Inferior parietal cortex (tissue), 1 donor: ENCODE data around the gene SNX10.

ENCODE experiments used
- DNase-seq: peaks from one replicate; pipeline ENCODE4 v3.0.0-alpha.2; 2016; ENCODE audit errors: extremely low spot score

The SNX10 gene

DNA sequence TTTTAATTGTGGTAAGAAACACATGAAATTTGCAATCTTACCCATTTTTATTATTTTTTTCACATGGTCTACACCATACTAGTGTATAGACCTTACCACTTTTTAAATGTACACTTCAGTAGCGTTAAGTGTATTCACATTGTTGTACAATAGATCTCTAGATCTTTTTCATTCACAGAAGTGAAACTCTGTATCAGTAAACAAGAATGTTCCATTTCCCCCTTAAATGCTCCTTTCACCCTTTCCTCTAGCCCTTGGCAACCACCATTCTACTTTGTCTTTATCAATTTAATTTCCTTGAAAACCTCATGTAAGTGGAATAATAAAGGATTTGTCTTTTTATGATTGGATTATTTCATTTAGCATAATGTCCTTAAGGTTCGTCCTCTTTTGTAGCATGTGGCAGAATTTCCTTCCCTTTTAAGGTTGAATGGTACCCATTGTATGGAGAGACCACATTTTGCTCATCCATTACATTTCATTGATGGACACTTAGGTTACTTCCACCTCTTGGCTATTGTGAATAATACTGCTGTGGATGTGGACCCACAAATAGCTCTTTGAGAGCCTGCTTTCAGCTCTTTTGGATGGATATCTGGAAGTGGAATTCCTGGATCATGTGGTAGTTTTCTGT lies 45.7 kb downstream of the SNX10 start:
- no peak for DNase-seq

DNA sequence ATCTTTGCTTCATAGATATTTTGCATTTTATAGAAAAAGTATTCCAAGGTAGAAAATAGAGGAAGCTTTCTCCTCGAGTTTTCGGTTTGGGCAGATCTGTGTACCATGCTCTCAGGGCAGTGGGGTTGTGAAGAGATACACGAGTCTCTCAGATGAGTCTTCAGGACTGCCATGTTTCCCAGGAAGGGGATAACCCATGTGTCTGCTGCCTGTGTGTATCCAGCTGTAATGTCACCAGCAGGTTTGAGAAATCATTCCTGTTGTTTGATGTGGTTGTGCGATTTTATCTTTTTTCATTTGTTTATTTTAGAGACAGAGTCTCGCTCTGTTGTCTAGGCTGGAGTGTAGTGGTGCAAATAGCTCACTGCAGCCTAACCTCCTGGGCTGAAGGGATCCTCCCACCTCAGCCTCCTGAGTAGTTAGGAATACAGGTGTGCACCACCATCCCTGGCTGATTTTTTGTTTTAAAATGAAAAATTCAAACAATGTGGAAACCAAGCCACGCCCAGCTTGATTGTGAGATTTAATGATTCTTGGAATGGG lies 48.9 kb downstream of the SNX10 start:
- no peak for DNase-seq

DNA sequence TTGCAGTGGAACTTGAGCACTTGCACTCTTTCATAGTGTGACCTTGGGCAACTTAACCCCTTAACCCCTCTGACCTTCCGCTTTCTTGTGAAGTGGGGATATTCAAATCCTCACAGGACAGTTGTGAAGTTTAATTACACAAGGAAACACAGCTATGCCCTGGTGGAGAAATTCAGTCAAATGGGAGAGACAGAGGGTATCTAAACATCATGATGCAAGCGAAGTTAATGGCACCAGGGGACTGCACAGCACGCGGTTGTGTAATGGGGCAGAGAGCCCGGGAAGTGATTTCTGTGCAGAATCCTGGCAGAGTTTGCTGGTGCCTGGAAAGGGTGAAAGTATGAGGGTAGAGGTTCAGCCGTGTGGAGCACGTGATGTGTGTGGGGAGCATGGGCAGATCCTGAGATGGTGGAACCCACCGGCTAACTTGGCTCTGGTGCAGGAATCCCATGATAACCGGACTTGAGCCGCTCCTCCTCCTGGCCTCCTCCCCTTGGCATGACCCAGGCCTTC lies 51.7 kb downstream of the SNX10 start:
- DNase-seq, result no peak

DNA sequence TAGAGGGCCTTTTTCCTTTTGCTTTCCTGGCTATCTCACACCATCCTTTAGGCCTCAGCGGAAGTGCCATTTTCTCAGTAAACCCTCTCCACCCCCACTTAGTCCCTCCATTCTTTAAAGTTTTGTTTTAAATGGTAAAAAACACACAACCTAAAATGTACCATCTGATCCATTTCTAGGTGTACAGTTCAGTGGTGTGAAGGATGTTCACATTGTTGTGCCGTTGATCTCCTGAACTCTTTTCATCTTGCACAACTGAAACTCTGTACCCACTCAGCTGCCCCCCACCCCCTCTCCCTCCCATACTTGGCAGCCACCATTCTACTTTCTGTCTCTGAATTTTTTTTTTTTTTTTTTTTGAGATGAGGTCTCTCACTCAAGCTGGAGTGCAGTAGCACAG lies 52.2 kb downstream of the SNX10 start:
- DNase-seq, result no peak

DNA sequence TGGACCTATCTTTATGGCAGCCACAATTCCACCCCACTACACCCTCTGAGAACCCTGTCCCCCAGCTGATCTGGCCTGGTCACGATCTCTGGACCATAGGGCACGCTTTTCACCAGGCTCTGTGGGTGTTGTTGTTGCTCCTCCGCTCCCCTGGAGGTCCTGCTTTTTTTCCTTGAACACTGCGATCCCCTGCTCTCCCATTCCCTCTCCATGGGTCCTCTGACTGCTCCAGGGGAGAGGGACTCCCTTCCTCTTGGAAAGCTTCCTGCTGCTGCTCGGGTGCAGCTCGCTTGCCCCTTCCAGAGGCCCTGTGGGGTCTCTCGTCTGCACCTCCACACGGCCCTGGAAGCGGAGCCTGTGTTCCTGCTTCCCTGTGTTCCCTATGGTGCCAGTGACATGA lies 53.5 kb downstream of the SNX10 start:
- DNase-seq, result no peak

DNA sequence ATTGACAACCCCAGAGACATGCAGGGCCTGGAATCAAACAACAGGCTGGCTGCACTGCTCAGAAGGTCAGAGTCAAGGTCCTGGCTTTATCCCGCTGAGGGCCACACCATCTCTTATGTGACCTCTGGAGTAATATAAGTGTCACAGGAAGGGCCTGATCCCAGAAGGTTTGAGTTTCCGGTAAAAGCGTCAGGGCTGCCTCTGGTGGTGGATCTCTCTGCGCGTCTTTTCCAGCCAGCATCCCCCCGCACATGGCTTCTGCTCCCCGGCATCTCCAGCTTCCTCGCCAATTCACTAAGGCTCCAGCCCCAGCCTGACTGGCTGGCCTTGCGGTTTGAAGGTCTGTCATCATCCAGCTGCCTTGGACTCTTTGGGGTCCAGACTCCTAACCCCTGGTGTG lies 54.2 kb downstream of the SNX10 start:
- DNase-seq, result no peak

DNA sequence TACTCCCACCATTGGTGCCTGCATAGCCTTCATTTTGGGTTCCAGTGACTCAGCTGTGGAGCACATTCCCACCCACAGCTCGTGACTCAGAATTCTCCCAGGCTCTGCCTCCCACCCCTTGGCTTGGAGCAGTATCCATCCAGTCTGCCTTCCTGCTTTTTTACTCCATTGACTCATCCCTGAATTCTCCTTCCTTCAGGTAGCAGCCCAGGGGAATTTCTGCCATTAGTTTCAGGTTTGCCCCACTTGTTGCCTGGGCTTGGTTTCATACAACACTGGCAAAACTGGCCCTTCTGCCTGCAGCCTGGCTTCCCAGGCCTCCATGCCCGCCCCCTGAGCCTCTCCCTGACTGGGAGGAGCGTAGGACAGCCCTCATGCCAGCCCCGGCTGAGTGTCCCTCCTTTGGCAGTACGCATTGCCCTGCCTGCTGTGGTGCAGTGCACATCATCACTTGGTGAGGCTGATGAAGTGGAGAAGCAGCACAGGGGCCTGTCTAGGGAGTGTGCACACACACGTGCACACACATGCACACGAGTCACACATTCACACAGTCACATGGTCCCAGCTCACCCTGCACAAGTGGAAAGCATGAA lies 55.0 kb downstream of the SNX10 start:
- DNase-seq, result no peak

DNA sequence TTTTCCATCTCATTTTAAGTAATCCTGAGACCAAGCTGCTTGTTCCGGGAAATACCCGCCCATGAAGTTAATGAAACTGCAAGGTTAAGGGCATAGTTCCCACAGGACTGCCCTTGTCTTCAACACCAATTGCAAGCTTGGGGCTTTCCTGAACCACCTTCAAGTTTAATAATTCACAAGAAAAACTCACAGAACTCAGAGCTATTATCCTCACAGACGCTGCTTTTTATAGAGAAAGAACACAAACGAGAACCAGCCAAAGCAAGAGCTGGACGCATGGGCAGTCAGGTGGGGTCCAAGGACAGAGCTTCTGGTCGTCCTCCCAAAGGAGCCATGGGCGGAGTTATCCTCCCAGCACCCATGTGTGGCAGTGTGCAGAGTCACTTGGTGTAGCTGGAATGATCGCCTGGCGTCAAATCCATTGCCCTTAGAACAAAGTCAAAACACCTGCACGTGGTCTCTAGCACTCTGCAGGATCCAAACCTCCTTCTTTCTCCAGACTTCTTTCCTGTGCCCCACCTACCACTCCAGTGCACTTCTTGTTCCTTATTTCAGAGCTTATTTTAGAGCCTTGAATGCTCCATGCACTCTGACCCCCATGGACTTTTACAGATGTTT lies 56.7 kb downstream of the SNX10 start:
- no peak for DNase-seq

DNA sequence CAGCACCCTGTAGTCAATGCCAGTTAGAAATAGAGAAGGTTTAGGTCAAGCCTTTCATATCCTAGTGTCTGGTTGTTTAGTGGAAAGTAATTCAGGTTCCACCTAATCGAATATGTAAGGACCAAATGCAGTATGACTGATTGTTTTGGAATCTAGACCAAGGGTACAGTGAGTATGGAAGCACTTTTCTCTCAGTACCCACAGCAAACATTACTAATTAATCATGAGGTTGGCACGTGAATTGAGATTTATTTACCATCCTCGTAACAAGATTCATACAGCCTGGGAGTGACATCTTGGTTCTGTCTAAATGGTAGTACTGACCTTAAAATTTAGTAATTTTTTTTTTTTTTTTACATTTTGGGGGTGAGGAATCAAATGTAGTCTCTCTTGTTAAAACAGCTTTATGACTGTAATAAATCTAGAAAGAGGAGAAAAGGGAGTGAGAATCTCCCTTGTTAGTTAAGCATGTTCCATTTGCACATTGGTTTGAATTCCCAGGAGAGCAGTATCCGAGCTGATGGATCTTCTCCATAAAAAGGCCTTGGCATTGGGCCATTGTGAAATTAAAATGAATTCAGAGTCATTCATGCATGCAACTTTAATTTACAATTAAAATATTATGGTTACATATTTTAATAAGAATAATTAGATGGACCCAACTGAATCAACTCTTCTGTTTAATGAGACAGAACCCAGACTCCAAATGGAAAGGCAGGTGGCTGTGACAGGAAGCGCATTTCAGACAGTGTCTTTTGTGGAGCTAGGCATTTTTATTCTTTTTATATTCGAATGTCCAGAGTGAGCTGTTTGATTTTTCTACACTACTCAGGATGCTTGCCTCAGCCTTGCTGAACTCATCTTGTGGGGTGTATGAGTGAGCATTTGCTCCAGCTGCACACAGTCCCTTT lies 57.6 kb downstream of the SNX10 start:
- DNase-seq, result no peak

DNA sequence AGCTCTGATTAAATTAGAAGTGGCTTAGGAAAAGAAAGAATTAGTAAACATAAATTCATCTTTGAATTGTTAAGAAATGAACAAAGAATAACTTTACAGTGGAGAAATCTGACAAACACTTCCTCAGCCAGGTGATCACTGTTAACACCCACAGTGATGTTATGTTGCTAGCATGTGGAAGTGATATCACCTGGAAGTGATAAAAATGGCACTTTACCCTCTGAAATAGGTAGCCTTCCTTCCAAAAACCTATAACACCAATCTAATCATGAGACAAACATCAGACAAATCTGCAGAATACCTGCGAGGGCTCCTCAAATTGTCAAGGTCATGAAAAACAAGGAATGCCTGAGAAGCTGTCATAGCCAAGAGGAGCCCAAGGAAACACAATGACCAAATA lies 59.5 kb downstream of the SNX10 start:
- no peak for DNase-seq

DNA sequence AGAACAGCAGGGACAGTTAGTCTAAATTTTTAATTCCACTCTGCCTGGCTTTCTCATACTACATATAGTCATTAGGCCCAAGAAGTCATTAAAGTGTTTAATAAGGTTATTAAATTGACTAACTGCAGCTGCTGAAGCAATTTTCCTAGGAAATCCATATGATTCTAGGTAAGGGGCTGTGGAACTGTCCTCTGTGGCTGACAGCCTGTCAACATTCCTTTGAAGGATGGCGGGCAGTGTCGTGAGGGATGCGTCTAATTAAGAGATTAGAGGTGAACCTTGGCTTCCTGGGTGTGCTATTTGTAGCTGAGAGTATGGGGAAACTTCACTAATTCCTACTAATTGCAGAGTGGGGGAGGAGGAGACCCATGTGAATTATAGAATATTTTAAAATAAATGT lies 64.6 kb downstream of the SNX10 start:
- DNase-seq, result no peak

DNA sequence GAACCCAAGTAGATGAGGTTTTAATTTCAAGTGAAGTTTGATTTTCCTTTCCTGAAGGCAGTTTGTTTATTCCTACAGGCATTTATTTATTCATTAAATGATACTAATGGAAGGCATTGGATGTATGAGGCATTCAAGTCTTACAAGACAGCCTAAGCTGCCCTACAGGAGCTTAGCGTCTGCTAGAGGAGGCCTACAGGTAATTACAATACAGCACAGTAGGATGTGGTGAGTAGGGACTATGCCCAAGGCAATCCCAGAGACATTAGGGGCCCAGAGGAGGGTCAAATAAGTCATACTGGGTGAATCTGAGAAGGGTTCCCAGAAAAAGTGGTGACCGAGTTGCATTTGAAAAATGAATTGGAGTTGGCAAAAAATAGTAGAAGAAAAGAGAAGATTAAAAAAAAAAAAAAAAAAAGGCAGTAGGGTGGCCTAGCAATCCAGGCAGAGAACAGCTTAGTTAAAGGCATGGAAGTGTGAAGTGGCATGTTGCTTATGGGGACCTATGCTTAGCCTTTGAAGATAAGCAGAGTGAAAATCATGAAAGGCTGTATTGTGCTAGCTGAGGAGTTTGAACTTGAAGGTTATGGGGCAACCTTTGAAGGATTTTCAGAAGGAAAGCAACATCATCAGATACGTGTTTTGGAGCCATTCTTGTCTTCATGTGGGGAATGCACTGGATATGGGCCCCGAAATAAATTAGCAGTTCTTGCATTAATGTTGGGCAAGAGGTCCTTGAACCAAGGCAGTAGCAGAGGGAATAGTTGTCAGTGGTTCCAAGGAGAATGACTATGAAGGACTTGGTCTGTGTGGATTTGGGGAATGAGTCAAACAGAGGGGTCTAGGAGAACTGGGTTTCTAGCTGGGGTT lies 65.5 kb downstream of the SNX10 start:
- DNase-seq, result no peak

DNA sequence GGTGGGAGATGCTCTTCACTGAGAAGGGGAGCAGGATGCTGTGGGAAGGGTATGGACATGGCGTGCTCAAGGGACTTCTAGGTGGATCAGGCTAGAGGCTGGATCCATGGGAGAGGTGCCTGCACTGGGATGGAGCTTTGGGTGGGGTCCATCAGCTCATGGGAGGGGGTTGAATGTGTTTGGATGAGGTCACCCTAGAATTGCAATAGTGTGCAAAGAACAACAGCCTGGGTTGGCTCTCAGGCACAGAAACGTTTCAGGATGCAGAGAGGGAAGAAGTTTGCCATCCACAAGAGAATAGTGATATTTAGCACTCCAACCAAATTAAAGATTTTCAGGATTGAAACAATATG lies 66.1 kb downstream of the SNX10 start:
- DNase-seq, result no peak

DNA sequence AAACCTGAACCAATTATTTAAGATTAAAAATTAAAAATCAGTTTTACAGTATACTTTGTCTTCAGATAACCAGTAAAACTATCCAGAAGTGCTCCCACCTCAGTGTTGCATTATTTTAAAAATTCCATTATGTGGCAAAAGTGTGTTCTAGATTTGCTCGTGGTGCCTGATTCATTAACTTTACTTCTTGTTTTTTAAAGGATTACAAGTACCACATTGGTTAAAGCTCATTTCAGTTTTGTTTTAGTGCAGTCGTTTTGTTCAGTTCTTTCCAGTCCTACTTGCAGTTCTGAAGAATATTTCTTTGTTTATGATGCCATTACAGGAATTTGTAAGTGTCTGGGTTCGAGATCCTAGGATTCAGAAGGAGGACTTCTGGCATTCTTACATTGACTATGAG lies 69.0 kb downstream of the SNX10 start:
- DNase-seq, result no peak

DNA sequence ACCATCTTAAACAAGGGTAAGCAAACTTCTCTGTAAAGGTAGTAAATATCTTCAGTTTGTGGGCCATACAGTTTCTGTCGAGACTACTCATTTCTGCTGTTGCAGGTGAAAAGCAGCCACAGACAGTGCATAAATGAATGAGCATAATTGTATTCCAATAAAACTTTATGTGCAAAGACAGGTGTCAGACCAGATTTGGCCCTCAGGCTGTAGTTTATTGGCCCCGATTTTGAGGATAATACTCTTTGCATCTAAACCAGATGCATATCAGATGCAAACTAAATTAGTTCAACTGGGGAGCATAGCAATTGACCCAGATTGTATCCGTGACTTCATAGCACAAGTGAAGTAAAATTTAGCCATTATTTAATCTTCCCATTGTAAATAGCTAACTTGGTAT lies 70.0 kb downstream of the SNX10 start:
- DNase-seq, result no peak

DNA sequence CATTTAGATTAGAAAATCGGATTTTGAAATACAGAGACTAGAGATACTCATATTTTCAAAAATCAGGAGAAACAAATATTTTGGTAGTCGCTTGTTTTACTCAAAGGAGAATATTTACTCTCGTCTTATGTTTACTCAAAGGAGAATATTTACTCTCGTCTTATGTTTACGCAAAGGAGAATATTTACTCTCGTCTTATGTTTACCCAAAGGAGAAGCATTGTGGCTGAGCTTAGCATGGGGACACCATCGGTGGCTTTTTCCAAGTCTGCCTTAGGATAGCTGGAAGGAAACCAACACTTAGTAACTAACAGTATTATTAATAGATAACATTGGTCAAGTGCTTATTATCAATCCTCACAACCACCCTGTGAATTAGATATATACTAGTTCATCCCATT lies 71.8 kb downstream of the SNX10 start:
- no peak for DNase-seq

DNA sequence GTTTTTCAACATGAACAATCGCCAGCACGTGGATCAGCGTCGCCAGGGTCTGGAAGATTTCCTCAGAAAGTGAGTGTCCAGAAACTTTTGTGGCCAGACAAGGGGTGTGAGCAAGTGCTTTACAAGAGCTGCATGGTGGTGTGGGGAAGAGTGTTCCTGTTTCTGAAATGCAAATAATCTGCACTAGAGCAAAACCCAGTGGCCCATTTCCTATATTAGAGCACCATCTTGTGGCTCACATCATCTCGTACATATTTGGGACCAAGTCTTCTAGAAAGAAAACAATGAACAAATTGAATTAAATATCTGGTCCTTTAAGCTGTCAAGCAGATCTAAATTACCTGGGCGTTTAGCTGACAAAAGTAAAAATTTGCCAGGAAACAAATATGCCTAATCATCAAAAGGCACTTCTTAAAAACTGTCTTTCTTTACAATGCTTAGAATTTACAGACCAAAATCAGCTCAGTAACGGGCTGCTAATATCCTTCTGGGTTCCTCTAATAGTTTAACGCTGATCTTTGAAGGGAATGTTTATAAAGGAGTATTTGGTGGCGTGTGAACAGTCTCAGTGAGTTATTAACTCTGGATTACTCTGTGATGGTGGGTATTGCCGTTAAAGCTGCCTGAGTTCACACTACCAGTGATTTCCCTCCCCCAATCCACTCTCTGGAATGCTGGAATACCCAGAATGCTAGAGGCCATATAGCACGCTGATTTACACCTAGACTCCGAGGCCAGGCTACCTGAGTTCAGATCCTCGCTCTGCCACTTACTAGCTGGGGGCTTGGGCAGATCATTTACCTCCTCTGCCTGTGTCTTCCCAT lies 73.6 kb downstream of the SNX10 start:
- DNase-seq, result peak; percentile 93

DNA sequence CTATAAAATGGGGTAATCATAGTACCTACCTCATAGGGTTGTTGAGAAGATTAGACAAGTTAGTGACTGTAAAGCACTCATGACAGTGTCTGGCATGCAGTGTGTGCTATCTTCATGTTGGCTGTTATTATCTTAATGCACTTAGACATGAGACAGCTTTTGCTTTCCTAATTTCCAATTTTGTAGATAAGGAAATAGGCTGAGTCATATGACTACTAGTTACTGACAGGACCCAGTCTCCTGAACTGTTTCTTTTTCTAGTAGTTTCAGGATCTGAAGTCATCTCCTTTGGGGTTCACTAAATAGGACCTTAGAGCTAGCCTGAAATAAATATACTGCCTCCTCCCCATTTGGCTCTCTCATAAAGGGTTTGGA lies 74.2 kb downstream of the SNX10 start:
- DNase-seq, result no peak

DNA sequence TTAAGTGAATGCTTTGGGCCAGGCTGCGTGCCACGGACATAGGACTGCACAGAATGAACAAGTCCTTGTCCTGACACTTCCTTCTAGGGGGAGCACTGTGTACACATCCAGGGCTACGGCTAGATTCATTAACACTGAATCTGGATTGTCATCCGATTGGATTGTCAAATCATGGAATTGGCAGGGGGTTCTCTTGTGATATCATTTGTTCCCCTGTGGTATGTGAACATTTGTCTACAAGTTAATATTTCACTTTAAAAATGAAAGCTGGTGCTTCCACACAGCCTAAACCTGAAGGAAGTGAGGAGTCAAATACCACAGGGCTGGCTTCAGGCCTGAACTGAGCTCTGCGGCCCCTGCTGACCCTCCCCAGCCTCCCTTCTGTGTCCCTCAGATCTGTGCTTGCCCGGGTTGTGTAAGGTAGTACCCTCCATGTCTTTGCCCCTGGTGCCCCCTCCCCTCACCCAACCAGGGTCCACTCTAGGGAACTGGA lies 75.6 kb downstream of the SNX10 start:
- DNase-seq, result no peak

DNA sequence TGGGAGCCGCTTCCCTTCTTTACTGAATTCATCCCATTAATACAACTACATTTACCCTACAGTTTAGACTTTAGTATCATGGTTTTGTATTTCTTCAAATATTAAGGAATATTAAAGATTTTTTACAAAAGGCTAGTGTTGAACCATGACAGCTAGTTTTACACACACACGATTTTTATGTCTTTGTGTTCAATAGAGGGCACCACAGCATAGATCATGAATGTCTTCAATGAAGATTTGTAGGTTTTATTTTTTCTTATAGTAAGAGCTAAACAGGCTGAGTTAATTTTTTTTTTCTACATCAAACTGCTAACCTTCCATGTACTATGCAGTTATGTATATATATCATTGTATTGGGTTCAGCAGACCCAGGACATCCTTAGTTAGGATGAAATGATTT lies 76.9 kb downstream of the SNX10 start:
- DNase-seq, result no peak
